Neural cell (in vitro differentiated cells): ENCODE measurements around the gene MYL12A. TPM values are rescaled to one million over a fixed set of nuclear protein-coding genes. Genes with fewer than 3 reads are reported as not detected.
"Not testable (repeated sequence)": the region's sequence is repeated elsewhere in the genome, so short reads cannot be mapped to it uniquely, and the experiment has no call there.

Source experiments
- H2AFZ ChIP-seq: fragments of 200-600, 300-800 bp; sonication (generic), shearing (Covaris generic); 2 replicates; pipeline ENCODE4 v1.6.0; 2014; ENCODE audit warnings: low read depth, mild to moderate bottlenecking, antibody characterized with exemption, low read length, moderate library complexity
- H3F3A ChIP-seq: fragments of 200-600 bp; shearing (Covaris generic); 2 replicates; pipeline ENCODE4 v1.6.1; 2016; ENCODE audit warnings: mild to moderate bottlenecking, moderate library complexity, mixed read lengths, antibody characterized with exemption, low read length; ENCODE audit not compliant: insufficient read depth, poor library complexity, severe bottlenecking
- H3K27ac ChIP-seq: fragments of 200-600, 300-800 bp; sonication (generic), shearing (Covaris generic); 2 replicates; pipeline ENCODE4 v1.5.1; 2014; ENCODE audit warnings: mild to moderate bottlenecking, low read length, moderate library complexity
- H3K27me3 ChIP-seq: fragments of 300-800, 200-600 bp; sonication (generic), shearing (Covaris generic); 2 replicates; pipeline ENCODE4 v1.6.0; 2014; ENCODE audit warnings: mild to moderate bottlenecking, low read depth, low read length, moderate library complexity; ENCODE audit not compliant: insufficient read depth
- H3K36me3 ChIP-seq: fragments of 300-800, 200-600 bp; sonication (generic), shearing (Covaris generic); 2 replicates; pipeline ENCODE4 v1.5.1; 2014; ENCODE audit warnings: mild to moderate bottlenecking, antibody characterized with exemption, low read length, moderate library complexity; ENCODE audit not compliant: insufficient read depth
- H3K4me2 ChIP-seq: fragments of 300-800, 200-600 bp; sonication (generic), shearing (Covaris generic); 2 replicates; pipeline ENCODE4 v1.6.0; 2014; ENCODE audit warnings: mild to moderate bottlenecking, low read length
- H3K4me3 ChIP-seq: fragments of 300-800, 200-600 bp; sonication (generic), shearing (Covaris generic); 2 replicates; pipeline ENCODE4 v1.5.1; 2014; ENCODE audit warnings: mild to moderate bottlenecking, low read length, moderate library complexity
- H3K79me2 ChIP-seq: fragments of 200-600 bp; shearing (Covaris generic); replicated peaks from 2 replicates; pipeline ENCODE4 v1.6.0; 2014; ENCODE audit warnings: mild to moderate bottlenecking, low read length, moderate library complexity; ENCODE audit not compliant: insufficient read depth
- H3K9ac ChIP-seq: fragments of 300-800, 200-600 bp; sonication (generic), shearing (Covaris generic); 2 replicates; pipeline ENCODE4 v1.6.1; 2016; ENCODE audit warnings: mild to moderate bottlenecking, low read length, mixed read lengths
- H3K9me2 ChIP-seq: fragments of 200-600 bp; shearing (Covaris generic); 2 replicates; pipeline ENCODE4 v1.6.1; 2016; ENCODE audit warnings: mild to moderate bottlenecking, low read length, mixed read lengths; ENCODE audit not compliant: insufficient read depth
- H3K9me3 ChIP-seq: fragments of 200-600, 300-800 bp; sonication (generic), shearing (Covaris generic); 2 replicates; pipeline ENCODE4 v1.6.1; 2016; ENCODE audit warnings: mild to moderate bottlenecking, mixed run types, low read length, moderate library complexity, mixed read lengths
- H4K20me1 ChIP-seq: fragments of 200-600 bp; shearing (Covaris generic); 2 replicates; pipeline ENCODE4 v1.6.1; 2016; ENCODE audit warnings: mild to moderate bottlenecking, mixed run types; ENCODE audit not compliant: insufficient read depth
- EP300 ChIP-seq: fragments of 450-650 bp; conservative IDR thresholded peaks from 2 replicates; pipeline ENCODE4 v1.6.1; 2014; ENCODE audit warnings: antibody characterized with exemption, mild to moderate bottlenecking, moderate library complexity; ENCODE audit not compliant: poor library complexity, severe bottlenecking
- EZH2 ChIP-seq: fragments of 200-600, 300-800 bp; shearing (Covaris generic), sonication (generic); IDR thresholded peaks from 2 replicates; pipeline ENCODE4 v1.6.1; 2014; ENCODE audit warnings: antibody characterized with exemption, low read length, borderline replicate concordance, mild to moderate bottlenecking; ENCODE audit not compliant: insufficient read depth, poor library complexity, severe bottlenecking
- MXI1 ChIP-seq: fragments of 450-650 bp; conservative IDR thresholded peaks from 2 replicates; pipeline ENCODE4 v1.6.1; 2014; ENCODE audit warnings: antibody characterized with exemption, mild to moderate bottlenecking; ENCODE audit not compliant: poor library complexity, severe bottlenecking
- POLR2AphosphoS5 ChIP-seq: IDR thresholded peaks from 2 replicates; pipeline ENCODE4 v1.6.1; 2012
- RAD21 ChIP-seq: fragments of 450-650 bp; conservative IDR thresholded peaks from 2 replicates; pipeline ENCODE4 v1.6.1; 2014; ENCODE audit warnings: antibody characterized with exemption, mild to moderate bottlenecking, moderate library complexity
- SMC3 ChIP-seq: fragments of 450-650 bp; conservative IDR thresholded peaks from 2 replicates; pipeline ENCODE4 v1.6.1; 2014; ENCODE audit warnings: antibody characterized with exemption, mild to moderate bottlenecking, moderate library complexity; ENCODE audit not compliant: poor library complexity
- TAF1 ChIP-seq: IDR thresholded peaks from 2 replicates; pipeline ENCODE4 v1.6.1; 2012; ENCODE audit warnings: low read depth
- polyA plus RNA-seq: library from polyadenylated mRNA; depleted of rRNA; stranded (reverse); fragments of >200 nt; gene quantifications from 2 replicates; pipeline ENCODE4 v1.2.3, GENCODE V29; 2014
- TF ChIP-seq, protein P1 (sequence below): fragments of 450-650 bp; IDR thresholded peaks from 2 replicates; pipeline ENCODE4 v1.5.1; 2014; ENCODE audit warnings: antibody characterized with exemption, mild to moderate bottlenecking, moderate library complexity; ENCODE audit not compliant: poor library complexity, severe bottlenecking
- TF ChIP-seq, protein P2 (sequence below): IDR thresholded peaks from 2 replicates; pipeline ENCODE4 v1.6.1; 2012; ENCODE audit warnings: borderline replicate concordance

Gene MYL12A
- polyA plus RNA-seq, 1 donor from 2014 or later = 62.7 TPM

DNA sequence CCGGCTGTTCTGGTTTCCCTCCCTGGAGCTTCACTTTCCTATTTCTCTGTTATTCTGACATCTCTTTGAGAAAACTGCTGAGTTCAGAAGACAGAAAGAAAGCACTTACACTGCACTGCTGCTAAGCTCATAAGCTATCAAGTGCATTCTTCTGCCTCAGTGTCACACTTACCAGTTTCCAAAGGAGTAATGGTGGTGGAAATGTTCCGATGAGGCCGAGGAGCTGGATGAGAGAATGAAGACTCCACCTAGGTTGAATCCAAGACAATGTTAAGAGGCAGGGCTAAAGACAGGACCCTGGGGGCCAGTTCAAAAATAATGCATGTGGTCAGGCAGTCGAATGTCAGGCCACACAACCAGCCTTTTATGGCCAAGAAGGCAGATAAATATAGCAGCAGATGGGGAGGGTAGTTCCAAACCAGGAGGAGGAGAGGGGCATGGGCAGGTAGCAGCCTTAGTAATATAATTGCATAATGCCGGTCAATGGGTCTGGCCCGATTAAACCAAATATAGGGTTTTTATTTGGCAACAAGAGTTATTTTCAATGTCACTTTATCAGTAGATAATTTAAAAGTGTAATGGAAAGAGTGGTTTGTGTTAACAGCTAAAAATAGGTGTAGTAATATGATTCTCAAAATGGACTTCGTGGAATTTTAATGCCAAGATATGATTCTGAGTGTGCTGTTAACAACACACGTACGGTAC lies 27.8 kb upstream of the MYL12A start, which contains the start of gene MYOM1:
MYOM1 (minus strand) TSS at position 338 of the 705 bp plus-strand sequence. CDS start 4,745 bp downstream, outside the sequence.
- TF ChIP-seq, protein P1, sequence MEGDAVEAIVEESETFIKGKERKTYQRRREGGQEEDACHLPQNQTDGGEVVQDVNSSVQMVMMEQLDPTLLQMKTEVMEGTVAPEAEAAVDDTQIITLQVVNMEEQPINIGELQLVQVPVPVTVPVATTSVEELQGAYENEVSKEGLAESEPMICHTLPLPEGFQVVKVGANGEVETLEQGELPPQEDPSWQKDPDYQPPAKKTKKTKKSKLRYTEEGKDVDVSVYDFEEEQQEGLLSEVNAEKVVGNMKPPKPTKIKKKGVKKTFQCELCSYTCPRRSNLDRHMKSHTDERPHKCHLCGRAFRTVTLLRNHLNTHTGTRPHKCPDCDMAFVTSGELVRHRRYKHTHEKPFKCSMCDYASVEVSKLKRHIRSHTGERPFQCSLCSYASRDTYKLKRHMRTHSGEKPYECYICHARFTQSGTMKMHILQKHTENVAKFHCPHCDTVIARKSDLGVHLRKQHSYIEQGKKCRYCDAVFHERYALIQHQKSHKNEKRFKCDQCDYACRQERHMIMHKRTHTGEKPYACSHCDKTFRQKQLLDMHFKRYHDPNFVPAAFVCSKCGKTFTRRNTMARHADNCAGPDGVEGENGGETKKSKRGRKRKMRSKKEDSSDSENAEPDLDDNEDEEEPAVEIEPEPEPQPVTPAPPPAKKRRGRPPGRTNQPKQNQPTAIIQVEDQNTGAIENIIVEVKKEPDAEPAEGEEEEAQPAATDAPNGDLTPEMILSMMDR = no peak
- no peak for TF ChIP-seq TAF1
- TF ChIP-seq EP300 = no peak
- TF ChIP-seq, protein P2, sequence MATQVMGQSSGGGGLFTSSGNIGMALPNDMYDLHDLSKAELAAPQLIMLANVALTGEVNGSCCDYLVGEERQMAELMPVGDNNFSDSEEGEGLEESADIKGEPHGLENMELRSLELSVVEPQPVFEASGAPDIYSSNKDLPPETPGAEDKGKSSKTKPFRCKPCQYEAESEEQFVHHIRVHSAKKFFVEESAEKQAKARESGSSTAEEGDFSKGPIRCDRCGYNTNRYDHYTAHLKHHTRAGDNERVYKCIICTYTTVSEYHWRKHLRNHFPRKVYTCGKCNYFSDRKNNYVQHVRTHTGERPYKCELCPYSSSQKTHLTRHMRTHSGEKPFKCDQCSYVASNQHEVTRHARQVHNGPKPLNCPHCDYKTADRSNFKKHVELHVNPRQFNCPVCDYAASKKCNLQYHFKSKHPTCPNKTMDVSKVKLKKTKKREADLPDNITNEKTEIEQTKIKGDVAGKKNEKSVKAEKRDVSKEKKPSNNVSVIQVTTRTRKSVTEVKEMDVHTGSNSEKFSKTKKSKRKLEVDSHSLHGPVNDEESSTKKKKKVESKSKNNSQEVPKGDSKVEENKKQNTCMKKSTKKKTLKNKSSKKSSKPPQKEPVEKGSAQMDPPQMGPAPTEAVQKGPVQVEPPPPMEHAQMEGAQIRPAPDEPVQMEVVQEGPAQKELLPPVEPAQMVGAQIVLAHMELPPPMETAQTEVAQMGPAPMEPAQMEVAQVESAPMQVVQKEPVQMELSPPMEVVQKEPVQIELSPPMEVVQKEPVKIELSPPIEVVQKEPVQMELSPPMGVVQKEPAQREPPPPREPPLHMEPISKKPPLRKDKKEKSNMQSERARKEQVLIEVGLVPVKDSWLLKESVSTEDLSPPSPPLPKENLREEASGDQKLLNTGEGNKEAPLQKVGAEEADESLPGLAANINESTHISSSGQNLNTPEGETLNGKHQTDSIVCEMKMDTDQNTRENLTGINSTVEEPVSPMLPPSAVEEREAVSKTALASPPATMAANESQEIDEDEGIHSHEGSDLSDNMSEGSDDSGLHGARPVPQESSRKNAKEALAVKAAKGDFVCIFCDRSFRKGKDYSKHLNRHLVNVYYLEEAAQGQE = no peak
- TF ChIP-seq SMC3 = no peak
- TF ChIP-seq POLR2AphosphoS5 = no peak
- TF ChIP-seq MXI1 = no peak
- TF ChIP-seq EZH2 = no peak
- no peak for TF ChIP-seq RAD21
- Histone ChIP-seq H3K36me3 (no peaks in the 10 kb centered on the region), H3K27me3 (no peaks in the 10 kb centered on the region), H3F3A (no peaks in the 10 kb centered on the region), H3K9me2 (no peaks in the 10 kb centered on the region), H2AFZ (no peak within 1 kb of the TSS), H3K9ac (no peak within 1 kb of the TSS), H3K4me2 (no peak within 1 kb of the TSS), H3K79me2 (no peaks in the 10 kb centered on the region), H3K27ac (no peak within 1 kb of the TSS), H4K20me1 (no peaks in the 10 kb centered on the region), H3K9me3 (no peaks in the 10 kb centered on the region), H3K4me3 (no peak within 1 kb of the TSS)

DNA sequence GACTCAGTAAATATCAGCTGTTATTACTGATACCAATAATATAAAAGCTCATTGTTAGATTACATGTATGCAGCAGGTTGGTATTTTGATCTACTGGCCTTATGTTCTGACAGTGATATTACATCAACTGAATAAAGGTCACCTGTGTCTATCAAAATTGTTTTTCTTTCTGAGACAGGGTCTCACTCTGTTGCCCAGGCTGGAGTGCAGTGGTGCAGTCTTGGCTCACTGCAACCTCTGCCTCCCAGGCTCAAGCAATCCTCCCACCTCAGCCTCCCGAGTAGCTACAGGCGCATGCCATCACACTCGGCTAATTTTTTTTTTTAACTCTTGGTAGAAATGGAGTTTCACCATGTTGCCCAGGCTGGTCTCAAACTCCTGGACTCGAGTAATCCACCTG lies 26.7 kb upstream of the MYL12A start:
- not testable (repeated sequence) for H3K79me2 ChIP-seq, H3K9me2 ChIP-seq

More for the DNA sequence above, 26.7 kb upstream of the MYL12A start:
- H3K27ac ChIP-seq, H3K4me2 ChIP-seq, H3K36me3 ChIP-seq, H3F3A ChIP-seq, H3K9me3 ChIP-seq, H2AFZ ChIP-seq, H3K4me3 ChIP-seq, H4K20me1 ChIP-seq, H3K9ac ChIP-seq, H3K27me3 ChIP-seq: not testable (repeated sequence)
